Mammary epithelial cell (primary cell): ENCODE results near the gene RTTN.

Source experiments
- EZH2 ChIP-seq: IDR thresholded peaks from 2 replicates; pipeline ENCODE4 v1.6.1; 2012; ENCODE audit warnings: low read length, inconsistent platforms, borderline replicate concordance
- TF ChIP-seq, protein P1 (sequence below), 2 donors: IDR thresholded peaks in 1 of 2; conservative IDR thresholded peaks in 1 of 2; 2 replicates each; pipeline ENCODE4 v1.5.1; 2011 to 2012; ENCODE audit warnings: inconsistent platforms in 2 of 2, low read length in 2 of 2, mild to moderate bottlenecking in 2 of 2, control low read depth in 1 of 2, low read depth in 1 of 2; ENCODE audit not compliant: insufficient read depth in 1 of 2; ENCODE audit errors: extremely low read depth in 1 of 2

DNA sequence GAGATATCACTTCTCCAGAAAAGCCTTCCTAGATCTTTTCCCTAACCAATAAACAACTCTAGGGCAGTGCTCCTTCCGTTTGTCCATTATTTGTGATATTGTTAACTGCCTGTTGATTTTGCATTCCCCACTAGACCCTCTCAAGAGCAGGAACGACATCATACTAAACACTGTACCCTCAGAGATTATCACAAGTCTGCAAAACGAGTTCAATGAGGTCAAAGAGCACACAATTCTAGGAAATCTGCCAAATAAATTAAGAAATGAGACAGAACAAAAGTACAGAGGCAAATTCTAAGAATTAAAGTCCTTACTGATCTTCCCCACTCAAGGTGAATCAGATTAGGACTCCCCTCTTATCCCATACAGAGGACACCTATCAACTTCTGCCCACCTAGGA, 7.6 kb downstream of the RTTN start:
- TF ChIP-seq EZH2 = no peak
- TF ChIP-seq, protein P1, sequence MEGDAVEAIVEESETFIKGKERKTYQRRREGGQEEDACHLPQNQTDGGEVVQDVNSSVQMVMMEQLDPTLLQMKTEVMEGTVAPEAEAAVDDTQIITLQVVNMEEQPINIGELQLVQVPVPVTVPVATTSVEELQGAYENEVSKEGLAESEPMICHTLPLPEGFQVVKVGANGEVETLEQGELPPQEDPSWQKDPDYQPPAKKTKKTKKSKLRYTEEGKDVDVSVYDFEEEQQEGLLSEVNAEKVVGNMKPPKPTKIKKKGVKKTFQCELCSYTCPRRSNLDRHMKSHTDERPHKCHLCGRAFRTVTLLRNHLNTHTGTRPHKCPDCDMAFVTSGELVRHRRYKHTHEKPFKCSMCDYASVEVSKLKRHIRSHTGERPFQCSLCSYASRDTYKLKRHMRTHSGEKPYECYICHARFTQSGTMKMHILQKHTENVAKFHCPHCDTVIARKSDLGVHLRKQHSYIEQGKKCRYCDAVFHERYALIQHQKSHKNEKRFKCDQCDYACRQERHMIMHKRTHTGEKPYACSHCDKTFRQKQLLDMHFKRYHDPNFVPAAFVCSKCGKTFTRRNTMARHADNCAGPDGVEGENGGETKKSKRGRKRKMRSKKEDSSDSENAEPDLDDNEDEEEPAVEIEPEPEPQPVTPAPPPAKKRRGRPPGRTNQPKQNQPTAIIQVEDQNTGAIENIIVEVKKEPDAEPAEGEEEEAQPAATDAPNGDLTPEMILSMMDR (conservative IDR thresholded peaks at IDR 0.05 in 1 of 2, IDR thresholded peaks at IDR 0.05 in 1 of 2; ENCODE audit: extremely low read depth in 1 of 2, insufficient read depth in 1 of 2, low read depth in 1 of 2, low read length in 2 of 2) = no peak
